Measurements from ENCODE around the gene TDRD10.

TDRD10 gene

GRCh38 chr1:154557248-154557938 is 55.4 kb downstream of the TDRD10 start:
- DNase-seq: no peak

- DNase-seq: no peak
These were observed 56.1 kb downstream of the TDRD10 start, which contains the start of gene UBE2Q1 for GRCh38 chr1:154557939-154558719. TSS of gene UBE2Q1 (minus strand) at chr1:154558662. CDS start at chr1:154558553, 109 bp downstream.

GRCh38 chr1:154558720-154559465 is 56.9 kb downstream of the TDRD10 start:
- peak; percentile 84 to 95 for DNase-seq

GRCh38 chr1:154559466-154560044 is 57.5 kb downstream of the TDRD10 start:
- peak; percentile 29 to 76 for DNase-seq

- DNase-seq: no peak
These were observed 63.9 kb downstream of the TDRD10 start for GRCh38 chr1:154565876-154566275.

GRCh38 chr1:154567386-154568156 is 65.6 kb downstream of the TDRD10 start, which contains the start of gene CHRNB2:
TSS of gene CHRNB2 (plus strand) at chr1:154567778. CDS start at chr1:154568045, 267 bp downstream.
- no peak for DNase-seq

- DNase-seq: no peak
These were observed 66.3 kb downstream of the TDRD10 start for GRCh38 chr1:154568157-154568815.

- no peak for DNase-seq
These were observed 69.4 kb downstream of the TDRD10 start for GRCh38 chr1:154571244-154571963.

- no peak for DNase-seq
These were observed 69.9 kb downstream of the TDRD10 start for GRCh38 chr1:154571964-154572288.

GRCh38 chr1:154572468-154573167 is 70.6 kb downstream of the TDRD10 start:
- DNase-seq: no peak

GRCh38 chr1:154573168-154573510 is 71.1 kb downstream of the TDRD10 start:
- DNase-seq: no peak

GRCh38 chr1:154574716-154575115 is 72.7 kb downstream of the TDRD10 start:
- DNase-seq: no peak

GRCh38 chr1:154575147-154575927 is 73.3 kb downstream of the TDRD10 start:
- no peak for DNase-seq

GRCh38 chr1:154575951-154576566 is 74.0 kb downstream of the TDRD10 start:
- no peak for DNase-seq

GRCh38 chr1:154577346-154578057 is 75.5 kb downstream of the TDRD10 start:
- DNase-seq: no peak

GRCh38 chr1:154578058-154578418 is 76.0 kb downstream of the TDRD10 start:
- DNase-seq: no peak

- DNase-seq: no peak
These were observed 77.4 kb downstream of the TDRD10 start for GRCh38 chr1:154579374-154579773.

- DNase-seq: no peak
These were observed 79.7 kb downstream of the TDRD10 start for GRCh38 chr1:154581766-154582165.

- DNase-seq: no peak
These were observed 80.9 kb downstream of the TDRD10 start for GRCh38 chr1:154582885-154583284.

Measured in SW 1271 (cell line).